ENCODE measurements around the gene BRMS1. TPM values are rescaled to one million over a fixed set of nuclear protein-coding genes. Genes with fewer than 3 reads are reported as not detected.

Gene BRMS1
- total RNA-seq, 3 donors from 2014 or later (not counting 1 experiment from before 2014, with no cell fraction given), result 48.1 to 55.6 (median 48.2) TPM

- Histone ChIP-seq H3K9me3 (ENCODE audit: control insufficient read depth, insufficient read depth, low read length) (no peaks in the 10 kb centered on the region), H3K27me3 (ENCODE audit: control insufficient read depth, insufficient read depth, low read length) (no peaks in the 10 kb centered on the region), H3K27ac (ENCODE audit: low read length) (no peak overlapping the region), H3K36me3 (ENCODE audit: control insufficient read depth, insufficient read depth, low read length) (peaks cover 38% of the 10 kb centered on the region), H3K4me3 (ENCODE audit: low read length) (no peak overlapping the region), H3K4me1 (ENCODE audit: control insufficient read depth, insufficient read depth, low read length) (peaks cover 43% of the 10 kb centered on the region)
- Mint-ChIP-seq H3K27ac (peak overlapping the region in 1 of 2 donors; percentile 96), H3K9me3 (no peaks in the 10 kb centered on the region), H3K36me3 (no peaks in the 10 kb centered on the region), H3K4me1 (peaks cover 36 to 41% of the 10 kb centered on the region in 2 donors), H3K27me3 (ENCODE audit: low read depth in 2 of 2) (peaks cover 0 to 10% of the 10 kb centered on the region in 2 donors), H3K4me3 (peak overlapping the region; percentile 63)
- WGBS (ENCODE audit: insufficient coverage), result 97% methylated on average over 8 of the region's 8 CpGs
- intact Hi-C loops (cut with micrococcal nuclease), result loop anchor here (10.0 kb wide), 1 partner anchor 1258 kb away; the partner anchor contains the start of genes CDCA5 and ZFPL1
- ATAC-seq, result no peak
- no peak for TF ChIP-seq CTCF (IDR thresholded peaks at IDR 0.05)
- peak in 1 of 2 donors; percentile 4 for DNase-seq
These were observed 1.7 kb downstream of the BRMS1 start for GRCh38 chr11:66343176-66343575.

GRCh38 chr11:66341502-66342126 lies 3.3 kb downstream of the BRMS1 start:
- H3K36me3 Mint-ChIP-seq, result no peaks in the 10 kb centered on the region
- peaks cover 0 to 6% of the 10 kb centered on the region in 2 donors for H3K27me3 Mint-ChIP-seq (ENCODE audit: low read depth in 2 of 2)
- intact Hi-C loops (cut with micrococcal nuclease), result loop anchor here (10.0 kb wide), 1 partner anchor 1257 kb away; the partner anchor contains the start of genes CDCA5 and ZFPL1
- no peaks in the 10 kb centered on the region for H3K9me3 ChIP-seq (ENCODE audit: control insufficient read depth, insufficient read depth, low read length)
- no peak overlapping the region for H3K27ac Mint-ChIP-seq
- 97% methylated on average over 20 of the region's 21 CpGs for WGBS (ENCODE audit: insufficient coverage)
- peaks cover 49% of the 10 kb centered on the region for H3K36me3 ChIP-seq (ENCODE audit: control insufficient read depth, insufficient read depth, low read length)
- no peaks in the 10 kb centered on the region for H3K9me3 Mint-ChIP-seq
- no peak for ATAC-seq
- peak overlapping the region; percentile 33 for H3K4me3 Mint-ChIP-seq
- peaks cover 34 to 46% of the 10 kb centered on the region in 2 donors for H3K4me1 Mint-ChIP-seq
- H3K27ac ChIP-seq (ENCODE audit: low read length), result no peak overlapping the region
- DNase-seq, result peak in 1 of 2 donors; percentile 1
- no peak overlapping the region for H3K4me3 ChIP-seq (ENCODE audit: low read length)
- H3K27me3 ChIP-seq (ENCODE audit: control insufficient read depth, insufficient read depth, low read length), result no peaks in the 10 kb centered on the region
- no peak for TF ChIP-seq CTCF (IDR thresholded peaks at IDR 0.05)
- peaks cover 42% of the 10 kb centered on the region for H3K4me1 ChIP-seq (ENCODE audit: control insufficient read depth, insufficient read depth, low read length)

- peaks cover 0 to 11% of the 10 kb centered on the region in 2 donors for H3K27me3 Mint-ChIP-seq (ENCODE audit: low read depth in 2 of 2)
- no peak overlapping the region for H3K4me3 Mint-ChIP-seq
- DNase-seq (peak in 1 of 2 donors; percentile 2), ATAC-seq (no peak)
- no peak overlapping the region for H3K27ac Mint-ChIP-seq
- Histone ChIP-seq H3K36me3 (ENCODE audit: control insufficient read depth, insufficient read depth, low read length) (peaks cover 49% of the 10 kb centered on the region), H3K4me1 (ENCODE audit: control insufficient read depth, insufficient read depth, low read length) (peaks cover 42% of the 10 kb centered on the region), H3K27ac (ENCODE audit: low read length) (no peak overlapping the region), H3K4me3 (ENCODE audit: low read length) (no peak overlapping the region), H3K9me3 (ENCODE audit: control insufficient read depth, insufficient read depth, low read length) (no peaks in the 10 kb centered on the region), H3K27me3 (ENCODE audit: control insufficient read depth, insufficient read depth, low read length) (no peaks in the 10 kb centered on the region)
- intact Hi-C loops (cut with micrococcal nuclease), result loop anchor here (10.0 kb wide), 1 partner anchor 1256 kb away; the partner anchor contains the start of genes CDCA5 and ZFPL1
- WGBS (ENCODE audit: insufficient coverage), result 95% methylated on average over 28 of the region's 28 CpGs
- no peaks in the 10 kb centered on the region for H3K9me3 Mint-ChIP-seq
- TF ChIP-seq CTCF (IDR thresholded peaks at IDR 0.05), result no peak
- H3K4me1 Mint-ChIP-seq, result peaks cover 41 to 53% of the 10 kb centered on the region in 2 donors
- H3K36me3 Mint-ChIP-seq, result no peaks in the 10 kb centered on the region
These were observed 4.1 kb downstream of the BRMS1 start for GRCh38 chr11:66340596-66341501.

All from natural killer cell (primary cell).